Measurements from ENCODE around the gene EFCC1. TPM values are rescaled to one million over a fixed set of nuclear protein-coding genes. Genes with fewer than 3 reads are reported as not detected.

The EFCC1 gene
- total RNA-seq, 2 donors from 2014 or later: 0.31 to 0.93 TPM

GRCh38 chr3:129070086-129070885, 69.2 kb downstream of the EFCC1 start:
- Mint-ChIP-seq H3K36me3 (ENCODE audit: low read depth) (no peaks in the 10 kb centered on the region), H3K27me3 (ENCODE audit: insufficient read depth) (peaks cover 12% of the 10 kb centered on the region), H3K4me3 (no peak overlapping the region), H3K27ac (no peak overlapping the region), H3K9me3 (peaks cover 7% of the 10 kb centered on the region), H3K4me1 (no peaks in the 10 kb centered on the region)
- no peaks in the 10 kb centered on the region for H3K4me1 ChIP-seq (ENCODE audit: control insufficient read depth, insufficient read depth, low read length)
- TF ChIP-seq CTCF (conservative IDR thresholded peaks at IDR 0.05): no peak
- no peak overlapping the region for H3K4me3 ChIP-seq (ENCODE audit: low read length)
- H3K9ac ChIP-seq (ENCODE audit: extremely low read depth, low read length, poor library complexity, severe bottlenecking): no peak overlapping the region
- WGBS, 2 experiments (ENCODE audit: insufficient coverage in 1 of 2, insufficient read length in 1 of 2): 91 to 98% methylated on average over 6 to 8 of the region's 8 CpGs
- no peaks in the 10 kb centered on the region for H3K27me3 ChIP-seq (ENCODE audit: control insufficient read depth, insufficient read depth, low read length, poor library complexity, severe bottlenecking)
- H3K27ac ChIP-seq (ENCODE audit: low read depth, low read length): no peak overlapping the region
- H3K9me3 ChIP-seq (ENCODE audit: control insufficient read depth, low read length): no peaks in the 10 kb centered on the region
- no peak for DNase-seq
- H3K36me3 ChIP-seq (ENCODE audit: control insufficient read depth, insufficient read depth, low read length): no peaks in the 10 kb centered on the region

GRCh38 chr3:129077222-129077621, 76.1 kb downstream of the EFCC1 start:
- DNase-seq: no peak
- H3K27ac ChIP-seq (ENCODE audit: low read depth, low read length): no peak overlapping the region
- H3K9me3 Mint-ChIP-seq: peaks cover 2% of the 10 kb centered on the region
- no peak overlapping the region for H3K9ac ChIP-seq (ENCODE audit: extremely low read depth, low read length, poor library complexity, severe bottlenecking)
- H3K27me3 Mint-ChIP-seq (ENCODE audit: insufficient read depth): peaks cover 10% of the 10 kb centered on the region
- H3K36me3 Mint-ChIP-seq (ENCODE audit: low read depth): no peaks in the 10 kb centered on the region
- TF ChIP-seq CTCF (conservative IDR thresholded peaks at IDR 0.05): no peak
- H3K4me3 ChIP-seq (ENCODE audit: low read length): no peak overlapping the region
- H3K27ac Mint-ChIP-seq: no peak overlapping the region
- 87 to 95% methylated on average over 7 of the region's 7 CpGs for WGBS, 2 experiments (ENCODE audit: insufficient coverage in 1 of 2, insufficient read length in 1 of 2)
- no peaks in the 10 kb centered on the region for H3K9me3 ChIP-seq (ENCODE audit: control insufficient read depth, low read length)
- no peaks in the 10 kb centered on the region for H3K4me1 Mint-ChIP-seq
- no peaks in the 10 kb centered on the region for H3K27me3 ChIP-seq (ENCODE audit: control insufficient read depth, insufficient read depth, low read length, poor library complexity, severe bottlenecking)
- H3K36me3 ChIP-seq (ENCODE audit: control insufficient read depth, insufficient read depth, low read length): no peaks in the 10 kb centered on the region
- H3K4me3 Mint-ChIP-seq: no peak overlapping the region
- no peaks in the 10 kb centered on the region for H3K4me1 ChIP-seq (ENCODE audit: control insufficient read depth, insufficient read depth, low read length)

GRCh38 chr3:129078510-129078909, 77.4 kb downstream of the EFCC1 start:
- H3K36me3 Mint-ChIP-seq (ENCODE audit: low read depth): no peaks in the 10 kb centered on the region
- 84 to 100% methylated on average over 5 to 8 of the region's 8 CpGs for WGBS, 2 experiments (ENCODE audit: insufficient coverage in 1 of 2, insufficient read length in 1 of 2)

More at GRCh38 chr3:129078510-129078909, 77.4 kb downstream of the EFCC1 start:
- Histone ChIP-seq H3K4me3 (ENCODE audit: low read length) (no peak overlapping the region), H3K4me1 (ENCODE audit: control insufficient read depth, insufficient read depth, low read length) (no peaks in the 10 kb centered on the region), H3K27me3 (ENCODE audit: control insufficient read depth, insufficient read depth, low read length, poor library complexity, severe bottlenecking) (no peaks in the 10 kb centered on the region), H3K9me3 (ENCODE audit: control insufficient read depth, low read length) (no peaks in the 10 kb centered on the region), H3K27ac (ENCODE audit: low read depth, low read length) (no peak overlapping the region), H3K36me3 (ENCODE audit: control insufficient read depth, insufficient read depth, low read length) (no peaks in the 10 kb centered on the region), H3K9ac (ENCODE audit: extremely low read depth, low read length, poor library complexity, severe bottlenecking) (no peak overlapping the region)
- Mint-ChIP-seq H3K4me1 (no peaks in the 10 kb centered on the region), H3K4me3 (no peak overlapping the region), H3K27ac (no peak overlapping the region), H3K27me3 (ENCODE audit: insufficient read depth) (peaks cover 10% of the 10 kb centered on the region), H3K9me3 (peaks cover 2% of the 10 kb centered on the region)
- DNase-seq: no peak
- no peak for TF ChIP-seq CTCF (conservative IDR thresholded peaks at IDR 0.05)

All from endodermal cell (in vitro differentiated cells).